ENCODE data around the gene DIAPH2.

GRCh38 chrX:97538745-97539144 is 854.1 kb downstream of the DIAPH2 start:
- TF ChIP-seq CTCF (tag by site-specific recombination; IDR thresholded peaks at IDR 0.05): no peak
- TF ChIP-seq SALL2 (tag by site-specific recombination; IDR thresholded peaks at IDR 0.05; ENCODE audit: borderline replicate concordance): no peak
- TF ChIP-seq ZNF639 (tag by site-specific recombination; IDR thresholded peaks at IDR 0.05): no peak
- TF ChIP-seq ZNF184 (tag by site-specific recombination; IDR thresholded peaks at IDR 0.05): no peak
- no peak for TF ChIP-seq ZNF292 (tag by site-specific recombination; IDR thresholded peaks at IDR 0.05; ENCODE audit: borderline replicate concordance, low read depth)
- TF ChIP-seq SP2 (tag by site-specific recombination; IDR thresholded peaks at IDR 0.05): no peak
- no peak for TF ChIP-seq PBX3 (CRISPR knock-in tag; IDR thresholded peaks at IDR 0.05)
- TF ChIP-seq ZNF280C (tag by site-specific recombination; IDR thresholded peaks at IDR 0.05): no peak
- no peak for TF ChIP-seq ZNF138 (tag by site-specific recombination; IDR thresholded peaks at IDR 0.05; ENCODE audit: borderline replicate concordance)
- no peak for TF ChIP-seq ZNF174 (tag by site-specific recombination; IDR thresholded peaks at IDR 0.05)

All from HEK293 (cell line).